Panc1 (cell line): ENCODE measurements around the gene WNT10A. TPM values are rescaled to one million over a fixed set of nuclear protein-coding genes. Genes with fewer than 3 reads are reported as not detected.

ENCODE experiments used
- ATAC-seq: fragments of 200-7000 bp; cut with Tn5 transposase; 2 replicates; pipeline ENCODE4 v1.9.1; 2020; ENCODE audit warnings: mild to moderate bottlenecking, moderate library complexity
- BruUV-seq: library from RNA; stranded (reverse); fragments of 400-500 nt; replicated peaks from 2 replicates; lab custom pipeline; 2021; lab: Mats Ljungman, UMichigan
- CTCF ChIA-PET: fragments of 300-600 bp; sonication (Branson Sonifier 250); formaldehyde crosslinking; loops from one replicate; lab custom pipeline; 2022; ENCODE audit warnings: antibody characterized with exemption; lab: Charles Lee
- POLR2A ChIA-PET: fragments of 300-600 bp; sonication (Branson Sonifier 250); formaldehyde crosslinking; loops from one replicate; lab custom pipeline; 2022; ENCODE audit warnings: antibody characterized with exemption; lab: Charles Lee
- DNase-seq: peaks from one replicate; pipeline ENCODE4 v3.0.0-alpha.2; 2010; ENCODE audit warnings: low read depth, low spot score
- H3K27ac ChIP-seq: 2 replicates; pipeline ENCODE4 v1.5.1; 2011; ENCODE audit warnings: mild to moderate bottlenecking, low read length, inconsistent platforms
- H3K27me3 ChIP-seq: fragments of 200-500 bp; sonication (Bioruptor generic); 2 replicates; pipeline ENCODE4 v1.6.0; 2014; ENCODE audit warnings: low read length, inconsistent platforms; ENCODE audit not compliant: control insufficient read depth, insufficient read depth
- H3K36me3 ChIP-seq: fragments of 200-500 bp; sonication (Bioruptor generic); 2 replicates; pipeline ENCODE4 v1.5.1; 2014; ENCODE audit warnings: inconsistent platforms, mild to moderate bottlenecking, low read length, moderate library complexity; ENCODE audit not compliant: control insufficient read depth, insufficient read depth
- H3K4me1 ChIP-seq: 2 replicates; pipeline ENCODE4 v1.5.1; 2011; ENCODE audit warnings: inconsistent platforms, mild to moderate bottlenecking, low read length, moderate library complexity; ENCODE audit not compliant: control insufficient read depth, insufficient read depth
- H3K4me3 ChIP-seq, 2 experiments: 2 replicates each; pipeline ENCODE4 v1.5.1; 2011 to 2012; ENCODE audit warnings: low read depth in 2 of 2, low read length in 2 of 2, mild to moderate bottlenecking in 2 of 2, inconsistent platforms in 1 of 2, moderate library complexity in 1 of 2
- H3K9me3 ChIP-seq: fragments of 200-500 bp; sonication (Bioruptor generic); 2 replicates; pipeline ENCODE4 v1.5.1; 2014; ENCODE audit warnings: low read depth, mild to moderate bottlenecking, inconsistent platforms, low read length, moderate library complexity; ENCODE audit not compliant: control insufficient read depth, insufficient read depth
- POLR2AphosphoS5 ChIP-seq: IDR thresholded peaks from 2 replicates; pipeline ENCODE4 v1.6.1; 2012; ENCODE audit warnings: mild to moderate bottlenecking, low read depth, low read length, moderate library complexity
- SIN3A ChIP-seq: IDR thresholded peaks from 2 replicates; pipeline ENCODE4 v1.6.1; 2012; ENCODE audit warnings: low read depth, mild to moderate bottlenecking, low read length, moderate library complexity, borderline replicate concordance; ENCODE audit not compliant: insufficient read depth
- TCF7L2 ChIP-seq: IDR thresholded peaks from 2 replicates; pipeline ENCODE4 v1.6.1; 2011; ENCODE audit warnings: mild to moderate bottlenecking, low read depth, low read length, inconsistent platforms
- in situ Hi-C: cut with HindIII; loops from 2 replicates; pipeline ENCODE4 v1.10.0; 2016; ENCODE audit warnings: low sequenced_read_pairs, low pct_unique_long_range_greater_than_20kb
- intact Hi-C: fragments of 100-400 bp; cut with micrococcal nuclease; formaldehyde crosslinking; loops from one replicate; pipeline ENCODE4 v1.10.0; 2022; ENCODE audit not compliant: unreplicated experiment
- total RNA-seq: library from RNA; stranded (reverse); gene quantifications from one replicate; pipeline ENCODE4 v1.2.1, GENCODE V29; 2021; ENCODE audit not compliant: unreplicated experiment
- TF ChIP-seq, protein P1 (sequence below), 2 experiments: IDR thresholded peaks; 2 replicates each; pipeline ENCODE4 v1.6.1; 2011 to 2012; ENCODE audit warnings: low read depth in 2 of 2, control low read depth in 1 of 2, low read length in 1 of 2, mild to moderate bottlenecking in 1 of 2, moderate library complexity in 1 of 2; ENCODE audit not compliant: insufficient read depth in 1 of 2
- TF ChIP-seq, protein P2 (sequence below): fragments of 450-650 bp; IDR thresholded peaks from 2 replicates; pipeline ENCODE4 v1.5.1; 2017; ENCODE audit warnings: mild to moderate bottlenecking

WNT10A gene
- total RNA-seq, 1 experiment from 2014 or later = 9.2 TPM

- H3K9me3 ChIP-seq = no peaks in the 10 kb centered on the region
- ATAC-seq = no peak
- peaks cover 5% of the 10 kb centered on the region for H3K4me1 ChIP-seq
- H3K36me3 ChIP-seq = no peaks in the 10 kb centered on the region
- CTCF ChIA-PET = interaction anchor here (0.6 to 1.2 kb wide), 3 partner anchors 10 to 33 kb away, joined by 3 to 4 read pairs (median 3); no protein-coding TSS in a partner anchor
- BruUV-seq = no TSS peak
- H3K27me3 ChIP-seq = peaks cover 10% of the 10 kb centered on the region
- POLR2A ChIA-PET = no interaction called here
- in situ Hi-C loops = no loop called here
- H3K27ac ChIP-seq = no peak overlapping the region
- TF ChIP-seq SIN3A (no peak), TCF7L2 (no peak), POLR2AphosphoS5 (no peak)
- TF ChIP-seq, protein P1, sequence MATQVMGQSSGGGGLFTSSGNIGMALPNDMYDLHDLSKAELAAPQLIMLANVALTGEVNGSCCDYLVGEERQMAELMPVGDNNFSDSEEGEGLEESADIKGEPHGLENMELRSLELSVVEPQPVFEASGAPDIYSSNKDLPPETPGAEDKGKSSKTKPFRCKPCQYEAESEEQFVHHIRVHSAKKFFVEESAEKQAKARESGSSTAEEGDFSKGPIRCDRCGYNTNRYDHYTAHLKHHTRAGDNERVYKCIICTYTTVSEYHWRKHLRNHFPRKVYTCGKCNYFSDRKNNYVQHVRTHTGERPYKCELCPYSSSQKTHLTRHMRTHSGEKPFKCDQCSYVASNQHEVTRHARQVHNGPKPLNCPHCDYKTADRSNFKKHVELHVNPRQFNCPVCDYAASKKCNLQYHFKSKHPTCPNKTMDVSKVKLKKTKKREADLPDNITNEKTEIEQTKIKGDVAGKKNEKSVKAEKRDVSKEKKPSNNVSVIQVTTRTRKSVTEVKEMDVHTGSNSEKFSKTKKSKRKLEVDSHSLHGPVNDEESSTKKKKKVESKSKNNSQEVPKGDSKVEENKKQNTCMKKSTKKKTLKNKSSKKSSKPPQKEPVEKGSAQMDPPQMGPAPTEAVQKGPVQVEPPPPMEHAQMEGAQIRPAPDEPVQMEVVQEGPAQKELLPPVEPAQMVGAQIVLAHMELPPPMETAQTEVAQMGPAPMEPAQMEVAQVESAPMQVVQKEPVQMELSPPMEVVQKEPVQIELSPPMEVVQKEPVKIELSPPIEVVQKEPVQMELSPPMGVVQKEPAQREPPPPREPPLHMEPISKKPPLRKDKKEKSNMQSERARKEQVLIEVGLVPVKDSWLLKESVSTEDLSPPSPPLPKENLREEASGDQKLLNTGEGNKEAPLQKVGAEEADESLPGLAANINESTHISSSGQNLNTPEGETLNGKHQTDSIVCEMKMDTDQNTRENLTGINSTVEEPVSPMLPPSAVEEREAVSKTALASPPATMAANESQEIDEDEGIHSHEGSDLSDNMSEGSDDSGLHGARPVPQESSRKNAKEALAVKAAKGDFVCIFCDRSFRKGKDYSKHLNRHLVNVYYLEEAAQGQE (IDR thresholded peaks at IDR 0.05; ENCODE audit: insufficient read depth in 1 of 2, low read depth in 2 of 2, low read length in 1 of 2) = no peak
- TF ChIP-seq, protein P2, sequence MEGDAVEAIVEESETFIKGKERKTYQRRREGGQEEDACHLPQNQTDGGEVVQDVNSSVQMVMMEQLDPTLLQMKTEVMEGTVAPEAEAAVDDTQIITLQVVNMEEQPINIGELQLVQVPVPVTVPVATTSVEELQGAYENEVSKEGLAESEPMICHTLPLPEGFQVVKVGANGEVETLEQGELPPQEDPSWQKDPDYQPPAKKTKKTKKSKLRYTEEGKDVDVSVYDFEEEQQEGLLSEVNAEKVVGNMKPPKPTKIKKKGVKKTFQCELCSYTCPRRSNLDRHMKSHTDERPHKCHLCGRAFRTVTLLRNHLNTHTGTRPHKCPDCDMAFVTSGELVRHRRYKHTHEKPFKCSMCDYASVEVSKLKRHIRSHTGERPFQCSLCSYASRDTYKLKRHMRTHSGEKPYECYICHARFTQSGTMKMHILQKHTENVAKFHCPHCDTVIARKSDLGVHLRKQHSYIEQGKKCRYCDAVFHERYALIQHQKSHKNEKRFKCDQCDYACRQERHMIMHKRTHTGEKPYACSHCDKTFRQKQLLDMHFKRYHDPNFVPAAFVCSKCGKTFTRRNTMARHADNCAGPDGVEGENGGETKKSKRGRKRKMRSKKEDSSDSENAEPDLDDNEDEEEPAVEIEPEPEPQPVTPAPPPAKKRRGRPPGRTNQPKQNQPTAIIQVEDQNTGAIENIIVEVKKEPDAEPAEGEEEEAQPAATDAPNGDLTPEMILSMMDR = no peak
- intact Hi-C loops = no loop called here
- H3K4me3 ChIP-seq = no peak overlapping the region
- no peak for DNase-seq
These were observed 17.6 kb upstream of the WNT10A start for GRCh38 chr2:218863021-218863520.

DNA sequence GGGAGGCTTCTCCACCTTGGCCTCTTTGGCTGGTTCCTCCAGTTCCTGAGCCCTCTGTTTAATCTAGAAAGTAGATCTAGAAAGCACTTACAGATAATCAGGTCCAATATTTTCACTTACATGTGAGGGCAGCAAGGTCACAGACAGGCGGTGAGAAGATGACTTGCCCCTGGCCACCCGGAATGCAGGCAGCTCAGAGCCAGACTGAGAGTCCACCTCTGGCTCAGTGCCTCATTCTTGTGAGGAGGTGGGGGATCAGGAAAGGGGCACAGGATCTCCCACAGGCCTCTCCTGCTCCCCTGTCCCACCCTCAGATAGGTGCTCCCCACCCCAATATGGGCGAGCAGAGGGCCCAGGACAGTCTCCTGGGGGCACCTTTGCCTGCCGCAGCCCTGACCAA is 15.3 kb upstream of the WNT10A start:
- no TSS peak for BruUV-seq
- TF ChIP-seq, protein P1 (IDR thresholded peaks at IDR 0.05; ENCODE audit: insufficient read depth in 1 of 2, low read depth in 2 of 2, low read length in 1 of 2) = no peak
- no peak for TF ChIP-seq SIN3A
- TF ChIP-seq POLR2AphosphoS5 = no peak
- TF ChIP-seq TCF7L2 = no peak
- TF ChIP-seq, protein P2 = no peak
- DNase-seq (no peak), ATAC-seq (no peak)
- Histone ChIP-seq H3K9me3 (no peaks in the 10 kb centered on the region), H3K4me3 (no peak overlapping the region), H3K27ac (no peak overlapping the region), H3K4me1 (no peaks in the 10 kb centered on the region; the same call in none of the 2 replicates), H3K36me3 (no peaks in the 10 kb centered on the region), H3K27me3 (peaks cover 6% of the 10 kb centered on the region)
- in situ Hi-C loops (no loop called here), intact Hi-C loops (no loop called here)
- CTCF ChIA-PET = interaction anchor here (0.6 kb wide), 1 partner anchor 13 kb away, joined by 6 read pairs; no protein-coding TSS in a partner anchor
- POLR2A ChIA-PET = no interaction called here
